Panc1 (cell line): Measurements from ENCODE around the gene ZNF608. TPM values are rescaled to one million over a fixed set of nuclear protein-coding genes. Genes with fewer than 3 reads are reported as not detected.

ENCODE experiments used
- ATAC-seq: fragments of 200-7000 bp; cut with Tn5 transposase; 2 replicates; pipeline ENCODE4 v1.9.1; 2020; ENCODE audit warnings: mild to moderate bottlenecking, moderate library complexity
- BruUV-seq: library from RNA; stranded (reverse); fragments of 400-500 nt; replicated peaks from 2 replicates; lab custom pipeline; 2021; lab: Mats Ljungman, UMichigan
- CTCF ChIA-PET: fragments of 300-600 bp; sonication (Branson Sonifier 250); formaldehyde crosslinking; loops from one replicate; lab custom pipeline; 2022; ENCODE audit warnings: antibody characterized with exemption; lab: Charles Lee
- POLR2A ChIA-PET: fragments of 300-600 bp; sonication (Branson Sonifier 250); formaldehyde crosslinking; loops from one replicate; lab custom pipeline; 2022; ENCODE audit warnings: antibody characterized with exemption; lab: Charles Lee
- DNase-seq: peaks from one replicate; pipeline ENCODE4 v3.0.0-alpha.2; 2010; ENCODE audit warnings: low read depth, low spot score
- H3K27ac ChIP-seq: 2 replicates; pipeline ENCODE4 v1.5.1; 2011; ENCODE audit warnings: mild to moderate bottlenecking, low read length, inconsistent platforms
- H3K27me3 ChIP-seq: fragments of 200-500 bp; sonication (Bioruptor generic); 2 replicates; pipeline ENCODE4 v1.6.0; 2014; ENCODE audit warnings: low read length, inconsistent platforms; ENCODE audit not compliant: control insufficient read depth, insufficient read depth
- H3K36me3 ChIP-seq: fragments of 200-500 bp; sonication (Bioruptor generic); 2 replicates; pipeline ENCODE4 v1.5.1; 2014; ENCODE audit warnings: inconsistent platforms, mild to moderate bottlenecking, low read length, moderate library complexity; ENCODE audit not compliant: control insufficient read depth, insufficient read depth
- H3K4me1 ChIP-seq: 2 replicates; pipeline ENCODE4 v1.5.1; 2011; ENCODE audit warnings: inconsistent platforms, mild to moderate bottlenecking, low read length, moderate library complexity; ENCODE audit not compliant: control insufficient read depth, insufficient read depth
- H3K4me3 ChIP-seq, 2 experiments: 2 replicates each; pipeline ENCODE4 v1.5.1; 2011 to 2012; ENCODE audit warnings: low read depth in 2 of 2, low read length in 2 of 2, mild to moderate bottlenecking in 2 of 2, inconsistent platforms in 1 of 2, moderate library complexity in 1 of 2
- H3K9me3 ChIP-seq: fragments of 200-500 bp; sonication (Bioruptor generic); 2 replicates; pipeline ENCODE4 v1.5.1; 2014; ENCODE audit warnings: low read depth, mild to moderate bottlenecking, inconsistent platforms, low read length, moderate library complexity; ENCODE audit not compliant: control insufficient read depth, insufficient read depth
- CTCF ChIP-seq: fragments of 450-650 bp; IDR thresholded peaks from 2 replicates; pipeline ENCODE4 v1.5.1; 2017; ENCODE audit warnings: mild to moderate bottlenecking
- POLR2AphosphoS5 ChIP-seq: IDR thresholded peaks from 2 replicates; pipeline ENCODE4 v1.6.1; 2012; ENCODE audit warnings: mild to moderate bottlenecking, low read depth, low read length, moderate library complexity
- REST ChIP-seq, 2 experiments: IDR thresholded peaks; 2 replicates each; pipeline ENCODE4 v1.6.1; 2011 to 2012; ENCODE audit warnings: low read depth in 2 of 2, control low read depth in 1 of 2, low read length in 1 of 2, mild to moderate bottlenecking in 1 of 2, moderate library complexity in 1 of 2; ENCODE audit not compliant: insufficient read depth in 1 of 2
- TCF7L2 ChIP-seq: IDR thresholded peaks from 2 replicates; pipeline ENCODE4 v1.6.1; 2011; ENCODE audit warnings: mild to moderate bottlenecking, low read depth, low read length, inconsistent platforms
- in situ Hi-C: cut with HindIII; loops from 2 replicates; pipeline ENCODE4 v1.10.0; 2016; ENCODE audit warnings: low sequenced_read_pairs, low pct_unique_long_range_greater_than_20kb
- intact Hi-C: fragments of 100-400 bp; cut with micrococcal nuclease; formaldehyde crosslinking; loops from one replicate; pipeline ENCODE4 v1.10.0; 2022; ENCODE audit not compliant: unreplicated experiment
- total RNA-seq: library from RNA; stranded (reverse); gene quantifications from one replicate; pipeline ENCODE4 v1.2.1, GENCODE V29; 2021; ENCODE audit not compliant: unreplicated experiment

Gene ZNF608
- total RNA-seq, 1 experiment from 2014 or later = 37.5 TPM

- Histone ChIP-seq H3K27me3 (no peaks in the 10 kb centered on the region), H3K27ac (peak overlapping the region; percentile 100), H3K4me1 (peaks cover 45% of the 10 kb centered on the region), H3K4me3 (peak overlapping the region; percentile 79 to 82), H3K36me3 (peaks cover under 1% of the 10 kb centered on the region; the same call in 1 of the 2 replicates), H3K9me3 (no peaks in the 10 kb centered on the region)
- ATAC-seq (no peak), DNase-seq (no peak)
- BruUV-seq = no TSS peak
- CTCF ChIA-PET = no interaction called here
- in situ Hi-C loops (no loop called here), intact Hi-C loops (loop anchor here (5.0 to 10.0 kb wide), 4 partner anchors 85 to 1070 kb away; no protein-coding TSS in a partner anchor)
- TF ChIP-seq REST (IDR thresholded peaks at IDR 0.05; ENCODE audit: insufficient read depth in 1 of 2, low read depth in 2 of 2, low read length in 1 of 2) (no peak), POLR2AphosphoS5 (no peak), CTCF (no peak)
- POLR2A ChIA-PET = interaction anchor here (0.6 to 0.7 kb wide), 2 partner anchors 27 to 1151 kb away, joined by 3 to 16 read pairs; no protein-coding TSS in a partner anchor
Observed at GRCh38 chr5:124742521-124742920, 3.9 kb downstream of the ZNF608 start.

- Histone ChIP-seq H3K27me3 (no peaks in the 10 kb centered on the region), H3K4me1 (peaks cover 51% of the 10 kb centered on the region), H3K9me3 (no peaks in the 10 kb centered on the region), H3K36me3 (no peaks in the 10 kb centered on the region), H3K4me3 (peak overlapping the region; percentile 79 to 82), H3K27ac (peak overlapping the region; percentile 100)
- DNase-seq (no peak), ATAC-seq (peak; percentile 66)
- intact Hi-C loops (loop anchor here (5.0 to 10.0 kb wide), 4 partner anchors 85 to 1070 kb away; no protein-coding TSS in a partner anchor), in situ Hi-C loops (no loop called here)
- CTCF ChIA-PET = interaction anchor here (0.6 kb wide), 1 partner anchor 1858 kb away, joined by 3 read pairs; no protein-coding TSS in a partner anchor
- no TSS peak for BruUV-seq
- POLR2A ChIA-PET = interaction anchor here (0.7 kb wide), 1 partner anchor 1152 kb away, joined by 3 read pairs; no protein-coding TSS in a partner anchor
- TF ChIP-seq REST (IDR thresholded peaks at IDR 0.05; ENCODE audit: insufficient read depth in 1 of 2, low read depth in 2 of 2, low read length in 1 of 2) (no peak), TCF7L2 (peak; percentile 89), POLR2AphosphoS5 (peak; percentile 75; the same call in 1 of the 2 replicates)
Observed at GRCh38 chr5:124741711-124742496, 4.5 kb downstream of the ZNF608 start.
